ENCODE measurements around the gene RIIAD1.

RIIAD1 gene

GRCh38 chr1:151762941-151763921, 41.9 kb downstream of the RIIAD1 start, which contains the start of gene MRPL9 (continued):
- 0 out of 2 replicates have a peak, but pooled peaks have one; percentile 16 for TF ChIP-seq HOXC10 (CRISPR knock-in tag; IDR thresholded peaks at IDR 0.05)
- TF ChIP-seq ZNF837 (tag by site-specific recombination; IDR thresholded peaks at IDR 0.05), result no peak
- no peak for TF ChIP-seq ZNF473 (tag by site-specific recombination; IDR thresholded peaks at IDR 0.05)
- 0 out of 2 replicates have a peak, but pooled peaks have one; percentile 41 for TF ChIP-seq KLF16 (tag by site-specific recombination; IDR thresholded peaks at IDR 0.05)
- TF ChIP-seq ZNF548 (tag by site-specific recombination; IDR thresholded peaks at IDR 0.05), result no peak
- TF ChIP-seq ZNF184 (tag by site-specific recombination; IDR thresholded peaks at IDR 0.05), result no peak
- no peak for TF ChIP-seq IKZF3 (tag by site-specific recombination; IDR thresholded peaks at IDR 0.05)
- TF ChIP-seq AEBP2 (tag by site-specific recombination; IDR thresholded peaks at IDR 0.05; ENCODE audit: borderline replicate concordance), result no peak
- TF ChIP-seq SALL2 (tag by site-specific recombination; IDR thresholded peaks at IDR 0.05; ENCODE audit: borderline replicate concordance), result no peak

- Histone ChIP-seq H3K4me3 (ENCODE audit: low read depth, low read length) (peak overlapping the region; percentile 93), H3K27ac (ENCODE audit: extremely low read depth, low read depth, low read length) (peak overlapping the region; percentile 65), H3K4me1 (ENCODE audit: control insufficient read depth, insufficient read depth, low read length) (no peaks in the 10 kb centered on the region), H3K9me3 (ENCODE audit: control insufficient read depth, insufficient read depth, low read depth, low read length) (no peaks in the 10 kb centered on the region), H3K36me3 (ENCODE audit: control insufficient read depth in 2 of 2, insufficient read depth in 1 of 2, low read length in 2 of 2) (peaks cover 17 to 32% of the 10 kb centered on the region in 2 experiments; a peak in 2 of 3 replicates)
- POLR2A ChIA-PET, result interaction anchor here (1.0 to 1.9 kb wide), 6 partner anchors 16 to 253 kb away, joined by 3 to 11 read pairs (median 6); partner anchors contain the start of genes C2CD4D, CGN, TDRKH and TUFT1
- CTCF ChIA-PET, result interaction anchor here (0.6 to 1.4 kb wide), 3 partner anchors 69 to 512 kb away, joined by 3 to 5 read pairs (median 4); no protein-coding TSS in a partner anchor
- TF ChIP-seq ZBTB26 (tag by site-specific recombination; optimal IDR thresholded peaks at IDR 0.05) (no peak), PATZ1 (tag by site-specific recombination; IDR thresholded peaks at IDR 0.05) (no peak), ZNF48 (tag by site-specific recombination; IDR thresholded peaks at IDR 0.05) (no peak), IKZF3 (tag by site-specific recombination; IDR thresholded peaks at IDR 0.05) (no peak), ZFP41 (tag by site-specific recombination; IDR thresholded peaks at IDR 0.05; ENCODE audit: borderline replicate concordance) (no peak), REST (tag by site-specific recombination; IDR thresholded peaks at IDR 0.05) (no peak), GLIS1 (tag by site-specific recombination; IDR thresholded peaks at IDR 0.05) (no peak)
- TF ChIP-seq, protein P1, sequence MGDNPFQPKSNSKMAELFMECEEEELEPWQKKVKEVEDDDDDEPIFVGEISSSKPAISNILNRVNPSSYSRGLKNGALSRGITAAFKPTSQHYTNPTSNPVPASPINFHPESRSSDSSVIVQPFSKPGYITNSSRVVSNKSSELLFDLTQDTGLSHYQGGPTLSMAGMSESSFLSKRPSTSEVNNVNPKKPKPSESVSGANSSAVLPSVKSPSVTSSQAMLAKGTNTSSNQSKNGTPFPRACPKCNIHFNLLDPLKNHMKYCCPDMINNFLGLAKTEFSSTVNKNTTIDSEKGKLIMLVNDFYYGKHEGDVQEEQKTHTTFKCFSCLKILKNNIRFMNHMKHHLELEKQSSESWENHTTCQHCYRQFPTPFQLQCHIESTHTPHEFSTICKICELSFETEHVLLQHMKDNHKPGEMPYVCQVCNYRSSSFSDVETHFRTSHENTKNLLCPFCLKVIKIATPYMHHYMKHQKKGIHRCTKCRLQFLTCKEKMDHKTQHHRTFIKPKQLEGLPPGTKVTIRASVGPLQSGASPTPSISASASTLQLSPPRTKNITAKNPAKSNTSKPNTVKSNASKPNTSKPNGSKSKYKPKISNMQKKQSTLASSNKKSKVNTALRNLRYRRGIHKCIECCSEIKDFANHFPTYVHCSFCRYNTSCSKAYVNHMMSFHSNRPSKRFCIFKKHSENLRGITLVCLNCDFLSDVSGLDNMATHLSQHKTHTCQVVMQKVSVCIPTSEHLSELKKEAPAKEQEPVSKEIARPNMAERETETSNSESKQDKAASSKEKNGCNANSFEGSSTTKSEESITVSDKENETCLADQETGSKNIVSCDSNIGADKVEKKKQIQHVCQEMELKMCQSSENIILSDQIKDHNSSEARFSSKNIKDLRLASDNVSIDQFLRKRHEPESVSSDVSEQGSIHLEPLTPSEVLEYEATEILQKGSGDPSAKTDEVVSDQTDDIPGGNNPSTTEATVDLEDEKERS (tag by site-specific recombination; IDR thresholded peaks at IDR 0.05), result no peak
- TF ChIP-seq, protein P2, sequence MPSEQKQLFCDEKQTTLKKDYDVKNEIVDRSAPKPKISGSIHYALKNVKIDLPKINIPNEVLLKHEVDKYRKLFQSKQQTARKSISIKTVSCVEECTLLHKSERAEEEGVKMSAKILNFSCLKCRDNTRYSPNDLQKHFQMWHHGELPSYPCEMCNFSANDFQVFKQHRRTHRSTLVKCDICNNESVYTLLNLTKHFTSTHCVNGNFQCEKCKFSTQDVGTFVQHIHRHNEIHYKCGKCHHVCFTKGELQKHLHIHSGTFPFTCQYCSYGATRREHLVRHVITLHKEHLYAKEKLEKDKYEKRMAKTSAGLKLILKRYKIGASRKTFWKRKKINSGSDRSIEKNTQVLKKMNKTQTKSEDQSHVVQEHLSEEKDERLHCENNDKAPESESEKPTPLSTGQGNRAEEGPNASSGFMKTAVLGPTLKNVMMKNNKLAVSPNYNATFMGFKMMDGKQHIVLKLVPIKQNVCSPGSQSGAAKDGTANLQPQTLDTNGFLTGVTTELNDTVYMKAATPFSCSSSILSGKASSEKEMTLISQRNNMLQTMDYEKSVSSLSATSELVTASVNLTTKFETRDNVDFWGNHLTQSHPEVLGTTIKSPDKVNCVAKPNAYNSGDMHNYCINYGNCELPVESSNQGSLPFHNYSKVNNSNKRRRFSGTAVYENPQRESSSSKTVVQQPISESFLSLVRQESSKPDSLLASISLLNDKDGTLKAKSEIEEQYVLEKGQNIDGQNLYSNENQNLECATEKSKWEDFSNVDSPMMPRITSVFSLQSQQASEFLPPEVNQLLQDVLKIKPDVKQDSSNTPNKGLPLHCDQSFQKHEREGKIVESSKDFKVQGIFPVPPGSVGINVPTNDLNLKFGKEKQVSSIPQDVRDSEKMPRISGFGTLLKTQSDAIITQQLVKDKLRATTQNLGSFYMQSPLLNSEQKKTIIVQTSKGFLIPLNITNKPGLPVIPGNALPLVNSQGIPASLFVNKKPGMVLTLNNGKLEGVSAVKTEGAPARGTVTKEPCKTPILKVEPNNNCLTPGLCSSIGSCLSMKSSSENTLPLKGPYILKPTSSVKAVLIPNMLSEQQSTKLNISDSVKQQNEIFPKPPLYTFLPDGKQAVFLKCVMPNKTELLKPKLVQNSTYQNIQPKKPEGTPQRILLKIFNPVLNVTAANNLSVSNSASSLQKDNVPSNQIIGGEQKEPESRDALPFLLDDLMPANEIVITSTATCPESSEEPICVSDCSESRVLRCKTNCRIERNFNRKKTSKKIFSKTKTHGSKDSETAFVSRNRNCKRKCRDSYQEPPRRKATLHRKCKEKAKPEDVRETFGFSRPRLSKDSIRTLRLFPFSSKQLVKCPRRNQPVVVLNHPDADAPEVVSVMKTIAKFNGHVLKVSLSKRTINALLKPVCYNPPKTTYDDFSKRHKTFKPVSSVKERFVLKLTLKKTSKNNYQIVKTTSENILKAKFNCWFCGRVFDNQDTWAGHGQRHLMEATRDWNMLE (tag by site-specific recombination; conservative IDR thresholded peaks at IDR 0.05; ENCODE audit: low read depth), result no peak
Observed at GRCh38 chr1:151763990-151764389, 42.7 kb downstream of the RIIAD1 start.
